GM23248 (cell line): ENCODE data around the gene PDGFD. TPM values are rescaled to one million over a fixed set of nuclear protein-coding genes. Genes with fewer than 3 reads are reported as not detected.

Experiments
- DNase-seq: peaks from one replicate; pipeline ENCODE4 v3.0.0-alpha.2; 2015
- H2AFZ ChIP-seq: fragments of 200-600 bp; sonication (generic); 2 replicates; pipeline ENCODE4 v1.6.1; 2016; ENCODE audit warnings: antibody characterized with exemption
- H3F3A ChIP-seq: fragments of 200-600 bp; sonication (generic); 2 replicates; pipeline ENCODE4 v1.6.1; 2016; ENCODE audit warnings: mild to moderate bottlenecking, antibody characterized with exemption, mixed run types; ENCODE audit not compliant: insufficient read depth
- H3K27ac ChIP-seq: fragments of 200-600 bp; sonication (generic); 2 replicates; pipeline ENCODE4 v1.5.1; 2016; ENCODE audit warnings: mild to moderate bottlenecking
- H3K27me3 ChIP-seq: fragments of 200-600 bp; sonication (generic); replicated peaks from 2 replicates; pipeline ENCODE4 v1.6.1; 2016; ENCODE audit warnings: mild to moderate bottlenecking; ENCODE audit not compliant: insufficient read depth
- H3K36me3 ChIP-seq: fragments of 200-600 bp; sonication (generic); 2 replicates; pipeline ENCODE4 v1.6.1; 2016; ENCODE audit warnings: low read depth, mild to moderate bottlenecking
- H3K4me1 ChIP-seq: fragments of 200-600 bp; sonication (generic); 2 replicates; pipeline ENCODE4 v1.6.1; 2016; ENCODE audit warnings: mild to moderate bottlenecking; ENCODE audit not compliant: insufficient read depth
- H3K4me2 ChIP-seq: fragments of 200-600 bp; sonication (generic); one replicate; pipeline ENCODE4 v1.6.1; 2016; ENCODE audit warnings: mild to moderate bottlenecking; ENCODE audit not compliant: unreplicated experiment
- H3K4me3 ChIP-seq: fragments of 200-600 bp; sonication (generic); 2 replicates; pipeline ENCODE4 v1.5.1; 2016; ENCODE audit warnings: mild to moderate bottlenecking
- H3K79me2 ChIP-seq: fragments of 200-600 bp; sonication (generic); 2 replicates; pipeline ENCODE4 v1.6.1; 2016; ENCODE audit warnings: mild to moderate bottlenecking; ENCODE audit not compliant: insufficient read depth
- H3K9ac ChIP-seq: fragments of 200-600 bp; sonication (generic); 2 replicates; pipeline ENCODE4 v1.6.1; 2016; ENCODE audit warnings: mild to moderate bottlenecking
- H3K9me2 ChIP-seq: fragments of 200-600 bp; sonication (generic); 2 replicates; pipeline ENCODE4 v1.6.1; 2016; ENCODE audit warnings: mixed run types, mild to moderate bottlenecking, moderate library complexity; ENCODE audit not compliant: insufficient read depth
- H3K9me3 ChIP-seq: fragments of 200-600 bp; sonication (generic); one replicate; pipeline ENCODE4 v1.6.1; 2017; ENCODE audit warnings: low read depth
- H4K20me1 ChIP-seq: fragments of 200-600 bp; sonication (generic); 2 replicates; pipeline ENCODE4 v1.6.0; 2016; ENCODE audit not compliant: insufficient read depth
- EZH2 ChIP-seq: fragments of 200-600 bp; sonication (generic); IDR thresholded peaks from 2 replicates; pipeline ENCODE4 v1.6.1; 2018; ENCODE audit warnings: antibody characterized with exemption, mild to moderate bottlenecking; ENCODE audit not compliant: insufficient read depth, poor library complexity, severe bottlenecking
- EZH2phosphoT487 ChIP-seq: fragments of 200-600 bp; sonication (generic); IDR thresholded peaks from 2 replicates; pipeline ENCODE4 v1.6.1; 2018; ENCODE audit warnings: antibody characterized with exemption, moderate library complexity, mild to moderate bottlenecking, low read depth; ENCODE audit not compliant: insufficient read depth
- WGBS, 2 experiments: methylation state at CpG; one replicate each; pipeline ENCODE4 v1.1.6; 2015 to 2017; ENCODE audit warnings: low lambda C conversion rate in 2 of 2, low coverage in 1 of 2; ENCODE audit errors: missing lambda C conversion rate in 2 of 2; 5-methylcytosine and 5-hydroxymethylcytosine counted together
- in situ Hi-C: fragments of 300-500 bp; cut with MboI; formaldehyde crosslinking; loops from 2 replicates; pipeline ENCODE4 v1.15.0; 2020
- polyA plus RNA-seq: library from polyadenylated mRNA; unstranded; fragments of >200 nt; fragmentation: Nextera tagmentation; extraction: Ambion mirVana; gene quantifications from 2 replicates; pipeline ENCODE4 v1.2.1, GENCODE V29; 2016
- total RNA-seq: library from RNA; depleted of rRNA; stranded (reverse); fragments of >200 nt; shearing (Covaris generic); gene quantifications from 2 replicates; pipeline ENCODE4 v1.2.3, GENCODE V29; 2014

PDGFD gene
- total and polyA plus RNA-seq, 2 experiments from 2014 or later: 0.81 to 1.3 TPM

- H3K27me3 ChIP-seq: no peaks in the 10 kb centered on the region
- no peak overlapping the region for H2AFZ ChIP-seq
- DNase-seq: peak; percentile 72
These were observed 89.8 kb downstream of the PDGFD start for GRCh38 chr11:104073950-104074705.

GRCh38 chr11:104067534-104067933 is 96.4 kb downstream of the PDGFD start:
- Histone ChIP-seq H3K9me2 (no peaks in the 10 kb centered on the region), H3K79me2 (no peaks in the 10 kb centered on the region), H3K9me3 (no peaks in the 10 kb centered on the region), H2AFZ (no peak overlapping the region), H4K20me1 (no peaks in the 10 kb centered on the region), H3K4me2 (no peak overlapping the region), H3K9ac (no peak overlapping the region), H3K4me3 (no peak overlapping the region), H3K27ac (no peak overlapping the region), H3K36me3 (no peaks in the 10 kb centered on the region), H3K4me1 (no peaks in the 10 kb centered on the region), H3F3A (no peaks in the 10 kb centered on the region), H3K27me3 (no peaks in the 10 kb centered on the region)
- 45 to 50% methylated on average over 1 of the region's 1 CpG for WGBS, 2 experiments
- no peak for TF ChIP-seq EZH2phosphoT487
- no peak for TF ChIP-seq EZH2
- DNase-seq: no peak
- in situ Hi-C loops: no loop called here

More at GRCh38 chr11:104073950-104074705, 89.8 kb downstream of the PDGFD start:
- Histone ChIP-seq H3K9ac (no peak overlapping the region), H3K79me2 (no peaks in the 10 kb centered on the region), H3F3A (peaks cover 4% of the 10 kb centered on the region; the same call in 1 of the 2 replicates), H3K4me2 (no peak overlapping the region), H3K9me2 (no peaks in the 10 kb centered on the region), H3K9me3 (no peaks in the 10 kb centered on the region), H3K36me3 (no peaks in the 10 kb centered on the region), H3K4me3 (no peak overlapping the region), H3K4me1 (peaks cover 3% of the 10 kb centered on the region), H4K20me1 (no peaks in the 10 kb centered on the region), H3K27ac (no peak overlapping the region)
- WGBS, 2 experiments: 9 to 13% methylated on average over 3 of the region's 3 CpGs
- in situ Hi-C loops: no loop called here
- TF ChIP-seq EZH2 (no peak), EZH2phosphoT487 (no peak)

- Histone ChIP-seq H3K4me1 (no peaks in the 10 kb centered on the region), H3K4me2 (no peak overlapping the region), H3F3A (no peaks in the 10 kb centered on the region), H3K27me3 (no peaks in the 10 kb centered on the region), H2AFZ (no peak overlapping the region), H3K9me3 (no peaks in the 10 kb centered on the region), H3K27ac (no peak overlapping the region), H4K20me1 (no peaks in the 10 kb centered on the region), H3K9me2 (no peaks in the 10 kb centered on the region), H3K79me2 (no peaks in the 10 kb centered on the region), H3K36me3 (no peaks in the 10 kb centered on the region), H3K9ac (no peak overlapping the region), H3K4me3 (no peak overlapping the region)
- in situ Hi-C loops: no loop called here
- DNase-seq: no peak
- 77 to 79% methylated on average over 5 of the region's 5 CpGs for WGBS, 2 experiments
- TF ChIP-seq EZH2phosphoT487: no peak
- TF ChIP-seq EZH2: no peak
These were observed 99.8 kb downstream of the PDGFD start for GRCh38 chr11:104064034-104064630.

DNA sequence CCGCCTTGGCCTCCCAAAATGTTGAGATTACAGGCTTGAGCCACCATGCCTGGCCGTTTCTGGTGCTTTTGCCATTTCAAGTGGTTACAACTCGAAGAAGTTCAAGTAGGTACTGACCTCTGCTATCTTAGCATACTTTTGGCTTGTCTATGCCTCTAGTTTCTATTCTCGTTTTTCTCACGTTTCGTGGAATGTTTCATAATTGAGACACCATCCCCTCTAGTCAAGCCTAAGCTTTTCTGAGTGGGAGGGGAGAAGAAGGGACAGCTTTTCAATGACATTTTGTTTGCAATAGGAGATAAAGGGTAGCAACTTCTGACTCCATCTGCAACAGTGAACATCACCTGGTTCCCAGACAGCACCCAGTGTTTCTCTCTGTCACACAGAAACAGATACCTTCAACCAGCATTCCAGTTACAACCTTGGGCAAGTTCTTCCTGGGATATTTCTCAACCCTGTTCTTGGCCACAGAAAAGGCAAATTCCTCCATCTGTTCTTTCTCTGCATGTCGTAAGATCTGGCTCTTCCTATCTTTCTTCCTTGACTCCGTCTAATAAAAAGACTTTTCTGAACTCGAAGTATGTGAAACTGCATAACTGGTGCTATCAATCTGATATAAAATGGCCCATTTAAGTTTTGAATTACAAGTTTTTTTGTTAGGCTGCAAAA is 102.0 kb downstream of the PDGFD start:
- H2AFZ ChIP-seq: no peak overlapping the region; the same call in 1 of the 2 replicates
- TF ChIP-seq EZH2: no peak
- no peak for TF ChIP-seq EZH2phosphoT487
- H3K36me3 ChIP-seq: no peaks in the 10 kb centered on the region
- H3F3A ChIP-seq: no peaks in the 10 kb centered on the region
- H3K9ac ChIP-seq: no peak overlapping the region
- H3K79me2 ChIP-seq: no peaks in the 10 kb centered on the region
- no peak overlapping the region for H3K27ac ChIP-seq
- in situ Hi-C loops: no loop called here
- H4K20me1 ChIP-seq: no peaks in the 10 kb centered on the region
- H3K9me3 ChIP-seq: no peaks in the 10 kb centered on the region
- no peak overlapping the region for H3K4me2 ChIP-seq
- peaks cover 4% of the 10 kb centered on the region; the same call in 1 of the 2 replicates for H3K9me2 ChIP-seq
- DNase-seq: peak; percentile 34
- H3K4me1 ChIP-seq: no peaks in the 10 kb centered on the region
- WGBS, 2 experiments: 43 to 49% methylated on average over 9 of the region's 9 CpGs
- no peaks in the 10 kb centered on the region for H3K27me3 ChIP-seq
- H3K4me3 ChIP-seq: no peak overlapping the region
